HCT116 (cell line): Measurements from ENCODE around the gene SLC22A4. TPM values are rescaled to one million over a fixed set of nuclear protein-coding genes. Genes with fewer than 3 reads are reported as not detected.

ENCODE experiments used
- ATAC-seq: fragments of 200-7000 bp; cut with Tn5 transposase; 2 replicates; pipeline ENCODE4 v1.9.1; 2020; ENCODE audit warnings: mild to moderate bottlenecking, moderate library complexity
- BruUV-seq: library from RNA; stranded (reverse); fragments of 400-500 nt; replicated peaks from 2 replicates; lab custom pipeline; 2021; lab: Mats Ljungman, UMichigan
- CTCF ChIA-PET: fragments of 300-600 bp; sonication (Branson Sonifier 250); formaldehyde crosslinking; loops from one replicate; lab custom pipeline; 2021; ENCODE audit warnings: antibody characterized with exemption; lab: Charles Lee
- POLR2A ChIA-PET: fragments of 300-600, 350-600 bp; sonication (Branson Sonifier 250); formaldehyde crosslinking; loops from one replicate; lab custom pipeline; 2021; ENCODE audit warnings: antibody characterized with exemption; lab: Charles Lee
- RAD21 ChIA-PET, 2 experiments: fragments of 300-600 bp; sonication (Branson Sonifier 250); formaldehyde crosslinking; loops; one replicate each; lab custom pipeline; 2023; ENCODE audit warnings: low total read pairs in 2 of 2; ENCODE audit not compliant: uncharacterized antibody in 2 of 2, unreplicated experiment in 2 of 2, low non-redundant PET in 1 of 2; lab: Charles Lee
- DNase-seq: peaks from one replicate; pipeline ENCODE4 v3.0.0-alpha.2; 2010; ENCODE audit warnings: low read depth, low spot score
- H2AFZ ChIP-seq: fragments of 200-600 bp; shearing (Covaris generic), sonication (generic); 2 replicates; pipeline ENCODE4 v1.6.1; 2017; ENCODE audit warnings: low read depth, mixed run types, mixed read lengths, antibody characterized with exemption, low read length; ENCODE audit not compliant: poor library complexity, severe bottlenecking
- H3K27ac ChIP-seq: 2 replicates; pipeline ENCODE4 v1.5.1; 2012; ENCODE audit warnings: low read depth, low read length
- H3K27me3 ChIP-seq: fragments of 200-600 bp; sonication (generic); 2 replicates; pipeline ENCODE4 v1.6.1; 2016; ENCODE audit warnings: mixed run types, low read length, mixed read lengths; ENCODE audit not compliant: insufficient read depth
- H3K36me3 ChIP-seq, 2 experiments: fragments of 200-500 bp in 1 of 2; fragments of 200-600 bp in 1 of 2; sonication (Bioruptor generic) in 1 of 2; sonication (generic) in 1 of 2; 2 replicates each; pipeline versions ENCODE4 v1.5.1 to v1.6.1; 2014 to 2016; ENCODE audit warnings: low read length in 2 of 2, inconsistent platforms in 1 of 2, mixed read lengths in 1 of 2, mixed run types in 1 of 2; ENCODE audit not compliant: insufficient read depth in 2 of 2, control insufficient read depth in 1 of 2
- H3K4me1 ChIP-seq, 2 experiments: fragments of 200-600 bp in 1 of 2; sonication (generic) in 1 of 2; 2 replicates each; pipeline versions ENCODE4 v1.5.1 to v1.6.1; 2012 to 2017; ENCODE audit warnings: low read length in 2 of 2, inconsistent platforms in 1 of 2, mild to moderate bottlenecking in 1 of 2, mixed read lengths in 1 of 2, mixed run types in 1 of 2, moderate library complexity in 1 of 2; ENCODE audit not compliant: insufficient read depth in 2 of 2, control insufficient read depth in 1 of 2
- H3K4me2 ChIP-seq: fragments of 200-600 bp; sonication (generic); 2 replicates; pipeline ENCODE4 v1.6.1; 2017; ENCODE audit warnings: mixed run types, low read length, mixed read lengths
- H3K4me3 ChIP-seq, 2 experiments: fragments of 200-600 bp in 1 of 2; sonication (generic) in 1 of 2; replicated peaks in 1 of 2; 2 replicates each; pipeline ENCODE4 v1.5.1; 2011 to 2016; ENCODE audit warnings: low read length in 2 of 2, control low read depth in 1 of 2, low read depth in 1 of 2, mild to moderate bottlenecking in 1 of 2, mixed read lengths in 1 of 2, mixed run types in 1 of 2
- H3K79me2 ChIP-seq: fragments of 200-600 bp; sonication (generic); 2 replicates; pipeline ENCODE4 v1.6.1; 2017; ENCODE audit warnings: mild to moderate bottlenecking, mixed run types, low read length, moderate library complexity, mixed read lengths; ENCODE audit not compliant: insufficient read depth
- H3K9ac ChIP-seq: fragments of 200-600 bp; sonication (generic); 2 replicates; pipeline ENCODE4 v1.6.1; 2016; ENCODE audit warnings: low read length, mixed read lengths
- H3K9me2 ChIP-seq: fragments of 200-600 bp; sonication (generic), shearing (Covaris generic); 2 replicates; pipeline ENCODE4 v1.6.1; 2017; ENCODE audit warnings: mixed run types, mild to moderate bottlenecking, moderate library complexity; ENCODE audit not compliant: insufficient read depth
- H3K9me3 ChIP-seq, 2 experiments: fragments of 200-500 bp in 1 of 2; fragments of 200-600 bp in 1 of 2; sonication (Bioruptor generic) in 1 of 2; sonication (generic) in 1 of 2; 2 replicates each; pipeline ENCODE4 v1.6.1; 2014 to 2017; ENCODE audit warnings: low read length in 2 of 2, mixed read lengths in 2 of 2, inconsistent platforms in 1 of 2, low read depth in 1 of 2, mild to moderate bottlenecking in 1 of 2, mixed run types in 1 of 2, moderate library complexity in 1 of 2; ENCODE audit not compliant: control insufficient read depth in 1 of 2, insufficient read depth in 1 of 2
- H4K20me1 ChIP-seq: fragments of 200-600 bp; sonication (generic), shearing (Covaris generic); 2 replicates; pipeline ENCODE4 v1.6.1; 2017; ENCODE audit warnings: mixed run types, mild to moderate bottlenecking, moderate library complexity; ENCODE audit not compliant: insufficient read depth
- CBX3 ChIP-seq: IDR thresholded peaks from 2 replicates; pipeline ENCODE4 v1.6.1; 2012; ENCODE audit warnings: low read depth
- CEBPB ChIP-seq: IDR thresholded peaks from 2 replicates; pipeline ENCODE4 v1.6.1; 2012; ENCODE audit warnings: low read depth
- EGR1 ChIP-seq: IDR thresholded peaks from 2 replicates; pipeline ENCODE4 v1.6.1; 2012; ENCODE audit warnings: low read depth
- ELF1 ChIP-seq: IDR thresholded peaks from 2 replicates; pipeline ENCODE4 v1.6.1; 2012; ENCODE audit warnings: low read depth, borderline replicate concordance
- EZH2 ChIP-seq: fragments of 200-600 bp; sonication (generic); IDR thresholded peaks from 2 replicates; pipeline ENCODE4 v1.6.1; 2017; ENCODE audit warnings: antibody characterized with exemption, mixed run types
- EZH2phosphoT487 ChIP-seq: fragments of 200-600 bp; IDR thresholded peaks from 2 replicates; pipeline ENCODE4 v1.6.1; 2018; ENCODE audit warnings: antibody characterized with exemption, borderline replicate concordance
- FOSL1 ChIP-seq: IDR thresholded peaks from 2 replicates; pipeline ENCODE4 v1.6.1; 2012; ENCODE audit warnings: low read depth
- POLR2A ChIP-seq: IDR thresholded peaks from 2 replicates; pipeline ENCODE4 v1.7.0; 2011; ENCODE audit warnings: borderline replicate concordance; ENCODE audit not compliant: insufficient read depth, insufficient read length; ENCODE audit errors: extremely low read depth
- POLR2AphosphoS5 ChIP-seq: IDR thresholded peaks from 2 replicates; pipeline ENCODE4 v1.6.1; 2011; ENCODE audit warnings: mild to moderate bottlenecking, low read depth, low read length, moderate library complexity
- RAD21 ChIP-seq: IDR thresholded peaks from 2 replicates; pipeline ENCODE4 v1.6.1; 2012; ENCODE audit warnings: low read depth, mild to moderate bottlenecking
- SIN3A ChIP-seq: IDR thresholded peaks from 2 replicates; pipeline ENCODE4 v1.6.1; 2012; ENCODE audit warnings: low read depth
- SP1 ChIP-seq: IDR thresholded peaks from 2 replicates; pipeline ENCODE4 v1.6.1; 2012; ENCODE audit warnings: low read depth
- SRF ChIP-seq: IDR thresholded peaks from 2 replicates; pipeline ENCODE4 v1.6.1; 2012; ENCODE audit warnings: low read depth
- TCF7L2 ChIP-seq: IDR thresholded peaks from 2 replicates; pipeline ENCODE4 v1.7.0; 2011; ENCODE audit warnings: borderline replicate concordance, inconsistent platforms; ENCODE audit not compliant: insufficient read depth, insufficient read length; ENCODE audit errors: extremely low read depth
- ZFX ChIP-seq: fragments of 450-650 bp; IDR thresholded peaks from 2 replicates; pipeline ENCODE4 v1.6.1; 2017
- ZNF274 ChIP-seq: fragments of 200-500 bp; sonication (Bioruptor generic); IDR thresholded peaks from 2 replicates; pipeline ENCODE4 v1.6.1; 2014; ENCODE audit warnings: mild to moderate bottlenecking, low read depth, low read length, inconsistent platforms
- intact Hi-C: fragments of 100-400 bp; cut with micrococcal nuclease; formaldehyde crosslinking; loops from 2 replicates; pipeline ENCODE4 v1.10.0; 2022
- total RNA-seq: library from RNA; stranded (reverse); gene quantifications from one replicate; pipeline ENCODE4 v1.2.1, GENCODE V29; 2021; ENCODE audit not compliant: unreplicated experiment
- TF ChIP-seq, protein P1 (sequence below): IDR thresholded peaks from 2 replicates; pipeline ENCODE4 v1.6.1; 2012
- TF ChIP-seq, protein P2 (sequence below), 3 experiments: fragments of 200-600 bp in 1 of 3; sonication (generic) in 1 of 3; IDR thresholded peaks in 2 of 3; conservative IDR thresholded peaks in 1 of 3; 2 replicates each; pipeline ENCODE4 v1.5.1; 2012 to 2017; ENCODE audit warnings: low read depth in 2 of 3, low read length in 2 of 3, antibody characterized with exemption in 1 of 3, borderline replicate concordance in 1 of 3, control low read depth in 1 of 3, mild to moderate bottlenecking in 1 of 3, mixed read lengths in 1 of 3, mixed run types in 1 of 3, moderate library complexity in 1 of 3; ENCODE audit not compliant: insufficient read depth in 1 of 3
- TF ChIP-seq, protein P3 (sequence below): IDR thresholded peaks from 2 replicates; pipeline ENCODE4 v1.6.1; 2012

Gene SLC22A4
- total RNA-seq, 1 experiment from 2014 or later = 0.59 TPM

DNA sequence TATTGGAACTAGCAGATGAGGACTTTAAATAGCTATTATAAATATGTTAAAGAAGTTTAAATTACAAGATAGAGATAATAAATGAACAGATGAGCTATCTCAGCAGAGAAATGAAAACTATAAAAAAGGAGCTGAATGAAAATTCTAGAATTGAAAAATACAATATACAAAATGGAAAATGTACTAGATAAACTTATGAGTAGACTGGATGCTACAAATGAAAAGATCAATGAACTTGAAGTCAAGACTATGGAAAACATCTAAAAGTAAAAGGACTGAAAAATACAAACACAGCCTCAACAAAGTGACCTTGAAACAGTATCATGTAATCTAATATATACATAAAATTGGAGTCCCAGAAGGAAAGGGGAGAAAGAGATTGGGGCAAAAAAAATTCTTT lies 47.4 kb upstream of the SLC22A4 start:
- Histone ChIP-seq H3K9ac (no peak overlapping the region), H3K27ac (no peak overlapping the region), H3K4me2 (no peak overlapping the region), H3K9me3 (peaks cover 0 to 3% of the 10 kb centered on the region in 2 experiments; a peak in 1 of 4 replicates), H3K36me3 (no peaks in the 10 kb centered on the region), H3K27me3 (no peaks in the 10 kb centered on the region), H3K4me3 (no peak overlapping the region), H2AFZ (no peak overlapping the region), H3K79me2 (no peaks in the 10 kb centered on the region), H3K9me2 (no peaks in the 10 kb centered on the region), H3K4me1 (no peaks in the 10 kb centered on the region), H4K20me1 (no peaks in the 10 kb centered on the region)
- ChIA-PET POLR2A (no interaction called here), CTCF (interaction anchor here (1.8 kb wide), 1 partner anchor 9 kb away, joined by 12 read pairs; no protein-coding TSS in a partner anchor), RAD21 (no interaction called here)
- intact Hi-C loops = no loop called here
- no peak for DNase-seq
- no peak for ATAC-seq
- TF ChIP-seq SRF (no peak), FOSL1 (no peak), RAD21 (no peak), POLR2A (no peak), CBX3 (no peak), CEBPB (no peak), ZFX (no peak), ZNF274 (no peak)
- BruUV-seq = no TSS peak

DNA sequence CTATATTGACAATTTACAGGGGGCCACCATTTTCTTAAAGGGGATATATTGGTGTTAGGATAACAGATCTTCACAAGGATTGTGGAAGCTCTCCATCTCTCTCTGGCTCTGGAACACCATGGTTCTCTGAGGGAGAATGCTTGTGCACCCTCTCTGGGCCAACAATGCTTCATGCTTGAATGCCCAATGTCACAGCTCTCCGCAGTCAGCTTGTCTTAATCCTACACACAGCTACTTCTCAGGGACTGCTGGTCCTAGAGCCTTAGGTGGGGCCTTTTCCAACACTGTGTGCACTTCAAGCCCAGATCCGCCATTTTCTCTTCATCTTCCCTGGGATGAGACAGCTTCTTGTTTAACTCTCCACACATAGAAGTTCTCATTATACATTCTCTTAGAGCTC lies 43.6 kb upstream of the SLC22A4 start:
- no peaks in the 10 kb centered on the region for H3K27me3 ChIP-seq
- no peak for DNase-seq
- POLR2A ChIA-PET = interaction anchor here (1.5 kb wide), 1 partner anchor 9 kb away, joined by 4 read pairs; no protein-coding TSS in a partner anchor
- H3K4me1 ChIP-seq = peaks cover 0 to 9% of the 10 kb centered on the region in 2 experiments; a peak in 1 of 4 replicates
- intact Hi-C loops = no loop called here
- no peak overlapping the region for H2AFZ ChIP-seq
- no peak overlapping the region for H3K4me2 ChIP-seq
- H3K9me2 ChIP-seq = no peaks in the 10 kb centered on the region
- TF ChIP-seq, protein P1, sequence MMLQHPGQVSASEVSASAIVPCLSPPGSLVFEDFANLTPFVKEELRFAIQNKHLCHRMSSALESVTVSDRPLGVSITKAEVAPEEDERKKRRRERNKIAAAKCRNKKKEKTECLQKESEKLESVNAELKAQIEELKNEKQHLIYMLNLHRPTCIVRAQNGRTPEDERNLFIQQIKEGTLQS = no peak
- TF ChIP-seq, protein P2, sequence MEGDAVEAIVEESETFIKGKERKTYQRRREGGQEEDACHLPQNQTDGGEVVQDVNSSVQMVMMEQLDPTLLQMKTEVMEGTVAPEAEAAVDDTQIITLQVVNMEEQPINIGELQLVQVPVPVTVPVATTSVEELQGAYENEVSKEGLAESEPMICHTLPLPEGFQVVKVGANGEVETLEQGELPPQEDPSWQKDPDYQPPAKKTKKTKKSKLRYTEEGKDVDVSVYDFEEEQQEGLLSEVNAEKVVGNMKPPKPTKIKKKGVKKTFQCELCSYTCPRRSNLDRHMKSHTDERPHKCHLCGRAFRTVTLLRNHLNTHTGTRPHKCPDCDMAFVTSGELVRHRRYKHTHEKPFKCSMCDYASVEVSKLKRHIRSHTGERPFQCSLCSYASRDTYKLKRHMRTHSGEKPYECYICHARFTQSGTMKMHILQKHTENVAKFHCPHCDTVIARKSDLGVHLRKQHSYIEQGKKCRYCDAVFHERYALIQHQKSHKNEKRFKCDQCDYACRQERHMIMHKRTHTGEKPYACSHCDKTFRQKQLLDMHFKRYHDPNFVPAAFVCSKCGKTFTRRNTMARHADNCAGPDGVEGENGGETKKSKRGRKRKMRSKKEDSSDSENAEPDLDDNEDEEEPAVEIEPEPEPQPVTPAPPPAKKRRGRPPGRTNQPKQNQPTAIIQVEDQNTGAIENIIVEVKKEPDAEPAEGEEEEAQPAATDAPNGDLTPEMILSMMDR (IDR thresholded peaks at IDR 0.05 in 2 of 3, conservative IDR thresholded peaks at IDR 0.05 in 1 of 3; ENCODE audit: borderline replicate concordance in 1 of 3, insufficient read depth in 1 of 3, low read depth in 2 of 3, low read length in 2 of 3) = no peak
- TF ChIP-seq CBX3 (no peak), SP1 (no peak), CEBPB (no peak), POLR2A (no peak), EGR1 (no peak), EZH2phosphoT487 (no peak), POLR2AphosphoS5 (no peak), EZH2 (no peak), SIN3A (no peak), TCF7L2 (no peak), ELF1 (no peak), SRF (no peak)
- TF ChIP-seq, protein P3, sequence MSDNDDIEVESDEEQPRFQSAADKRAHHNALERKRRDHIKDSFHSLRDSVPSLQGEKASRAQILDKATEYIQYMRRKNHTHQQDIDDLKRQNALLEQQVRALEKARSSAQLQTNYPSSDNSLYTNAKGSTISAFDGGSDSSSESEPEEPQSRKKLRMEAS = no peak
- CTCF ChIA-PET = interaction anchor here (1.3 to 2.9 kb wide), 2 partner anchors 12 to 251 kb away, joined by 3 to 12 read pairs; no protein-coding TSS in a partner anchor
- no TSS peak for BruUV-seq
- H3K9ac ChIP-seq = no peak overlapping the region
- ATAC-seq = no peak
- H3K9me3 ChIP-seq = no peaks in the 10 kb centered on the region
- H3K27ac ChIP-seq = no peak overlapping the region
- H3K36me3 ChIP-seq = no peaks in the 10 kb centered on the region
- H3K79me2 ChIP-seq = no peaks in the 10 kb centered on the region
- H4K20me1 ChIP-seq = no peaks in the 10 kb centered on the region
- no peak overlapping the region for H3K4me3 ChIP-seq
- RAD21 ChIA-PET = no interaction called here
